Left lung (tissue), 10 donors: ENCODE measurements around the gene ZAR1. TPM values are rescaled to one million over a fixed set of nuclear protein-coding genes. Genes with fewer than 3 reads are reported as not detected.
A peak's percentile ranks its signal among the peaks of the same experiment; 100 is the strongest.

Experiments used
- ATAC-seq: fragments of 200-7000 bp; cut with Tn5 transposase; one replicate; pipeline ENCODE4 v1.9.1; 2020; ENCODE audit warnings: moderate library complexity
- DNase-seq, 4 donors: peaks; one replicate each; pipeline ENCODE4 v3.0.0-alpha.2; 2013 to 2020
- H3K27ac ChIP-seq, 2 donors: fragments of 200-600 bp; sonication (generic) in 1 of 2; one replicate each; pipeline versions ENCODE4 v1.5.0 to v1.8.0; 2020 to 2021
- H3K27me3 ChIP-seq, 2 donors: fragments of 200-600 bp; sonication (generic) in 1 of 2; one replicate each; pipeline versions ENCODE4 v1.5.0 to v1.8.0; 2020 to 2021
- H3K36me3 ChIP-seq, 2 donors: fragments of 200-600 bp; sonication (generic) in 1 of 2; one replicate each; pipeline versions ENCODE4 v1.5.0 to v1.8.0; 2020 to 2021
- H3K4me1 ChIP-seq, 2 donors: fragments of 200-600 bp; one replicate each; pipeline ENCODE4 v1.8.0; 2021
- H3K4me3 ChIP-seq, 2 donors: fragments of 200-600 bp; sonication (generic) in 1 of 2; one replicate each; pipeline versions ENCODE4 v1.5.0 to v1.8.0; 2020 to 2021; ENCODE audit warnings: mild to moderate bottlenecking in 1 of 2
- H3K9me3 ChIP-seq, 2 donors: fragments of 200-600 bp; sonication (generic) in 1 of 2; one replicate each; pipeline versions ENCODE4 v1.5.0 to v1.8.0; 2020 to 2021
- intact Hi-C, 2 donors: fragments of 100-400 bp; cut with DNase I; formaldehyde crosslinking; loops; one replicate each; pipeline versions ENCODE4 v1.11.2 to v1.14.2; 2022
- polyA plus RNA-seq, 6 donors: library from polyadenylated mRNA; unstranded; fragments of 120-200 nt; gene quantifications; one replicate each; pipeline ENCODE4 v1.2.1, GENCODE V29; 2013; ENCODE audit not compliant: insufficient read length in 6 of 6
- total RNA-seq, 2 donors: library from RNA; stranded (reverse); fragmentation: NEBNext Ultra II Directional; extraction: Animal tissue kit (Norgen Biotek cat#: 25700); gene quantifications; one replicate each; pipeline ENCODE4 v1.2.1, GENCODE V29; 2021
- TF ChIP-seq, protein P1 (sequence below), 2 donors: fragments of 200-600 bp; sonication (generic) in 1 of 2; IDR thresholded peaks; one replicate each; pipeline versions ENCODE4 v1.5.0 to v1.8.0; 2021; ENCODE audit warnings: antibody characterized with exemption in 2 of 2
- donor health status: DM: no; HTN: yes; CAD: no.
- donor health status: DM: no; HTN: no; CAD: no.

Gene ZAR1
- total and polyA plus RNA-seq, 8 donors: 0.08 to 0.23 (median 0.14) TPM; not detected in 4

DNA sequence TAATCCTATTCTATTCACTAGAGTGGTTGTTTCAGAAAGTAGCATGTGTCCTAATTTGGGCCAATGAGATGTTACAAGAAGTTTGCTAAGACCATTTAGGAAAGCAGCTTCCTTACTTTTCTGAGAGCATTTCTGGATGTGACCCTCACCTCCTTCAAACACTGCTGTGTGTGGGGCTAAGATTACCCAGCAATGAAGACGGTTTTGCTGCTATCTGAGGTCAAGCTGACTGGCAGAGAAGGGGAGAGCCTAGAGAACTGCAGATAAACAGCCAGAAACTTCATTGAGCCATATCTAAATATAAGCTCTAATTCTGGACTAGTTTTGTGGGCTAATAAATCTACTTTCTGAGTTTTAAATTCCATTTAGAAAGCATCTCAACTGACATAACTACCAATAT lies 36.4 kb downstream of the ZAR1 start:
- intact Hi-C loops: no loop called here
- DNase-seq: no peak
- Histone ChIP-seq H3K36me3 (peaks cover 0 to 96% of the 10 kb centered on the region in 2 donors), H3K9me3 (no peaks in the 10 kb centered on the region), H3K4me3 (no peak overlapping the region), H3K27me3 (no peaks in the 10 kb centered on the region), H3K4me1 (no peaks in the 10 kb centered on the region), H3K27ac (no peak overlapping the region)
- TF ChIP-seq, protein P1, sequence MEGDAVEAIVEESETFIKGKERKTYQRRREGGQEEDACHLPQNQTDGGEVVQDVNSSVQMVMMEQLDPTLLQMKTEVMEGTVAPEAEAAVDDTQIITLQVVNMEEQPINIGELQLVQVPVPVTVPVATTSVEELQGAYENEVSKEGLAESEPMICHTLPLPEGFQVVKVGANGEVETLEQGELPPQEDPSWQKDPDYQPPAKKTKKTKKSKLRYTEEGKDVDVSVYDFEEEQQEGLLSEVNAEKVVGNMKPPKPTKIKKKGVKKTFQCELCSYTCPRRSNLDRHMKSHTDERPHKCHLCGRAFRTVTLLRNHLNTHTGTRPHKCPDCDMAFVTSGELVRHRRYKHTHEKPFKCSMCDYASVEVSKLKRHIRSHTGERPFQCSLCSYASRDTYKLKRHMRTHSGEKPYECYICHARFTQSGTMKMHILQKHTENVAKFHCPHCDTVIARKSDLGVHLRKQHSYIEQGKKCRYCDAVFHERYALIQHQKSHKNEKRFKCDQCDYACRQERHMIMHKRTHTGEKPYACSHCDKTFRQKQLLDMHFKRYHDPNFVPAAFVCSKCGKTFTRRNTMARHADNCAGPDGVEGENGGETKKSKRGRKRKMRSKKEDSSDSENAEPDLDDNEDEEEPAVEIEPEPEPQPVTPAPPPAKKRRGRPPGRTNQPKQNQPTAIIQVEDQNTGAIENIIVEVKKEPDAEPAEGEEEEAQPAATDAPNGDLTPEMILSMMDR (IDR thresholded peaks at IDR 0.05): no peak
- ATAC-seq: no peak

DNA sequence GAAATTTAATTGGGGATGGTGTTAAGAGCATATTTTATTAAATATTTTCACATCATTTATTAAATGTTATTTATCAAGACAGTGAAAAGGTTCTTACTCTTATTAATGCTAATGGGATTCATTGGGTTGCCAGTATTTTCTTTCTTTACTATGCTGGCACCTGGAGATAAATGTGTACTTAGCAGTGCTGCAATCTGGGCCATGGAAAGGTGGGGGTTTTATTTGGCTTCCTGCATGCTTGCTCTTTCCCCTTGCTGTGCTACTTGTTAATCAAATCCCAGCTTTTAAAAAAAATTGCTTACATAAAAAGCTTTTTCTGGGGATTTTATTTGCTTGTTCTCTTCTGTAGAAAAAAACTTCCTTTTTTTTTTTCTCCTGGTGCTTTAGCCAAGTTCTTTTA lies 48.3 kb downstream of the ZAR1 start:
- no peaks in the 10 kb centered on the region for H3K27me3 ChIP-seq
- H3K27ac ChIP-seq: no peak overlapping the region
- H3K9me3 ChIP-seq: no peaks in the 10 kb centered on the region
- H3K36me3 ChIP-seq: peaks cover 0 to 70% of the 10 kb centered on the region in 2 donors
- peaks cover 0 to 9% of the 10 kb centered on the region in 2 donors for H3K4me1 ChIP-seq
- intact Hi-C loops: no loop called here
- ATAC-seq: peak; percentile 27
- TF ChIP-seq, protein P1 (IDR thresholded peaks at IDR 0.05): no peak
- peak in 1 of 4 donors; percentile 1 for DNase-seq
- H3K4me3 ChIP-seq: no peak overlapping the region

DNA sequence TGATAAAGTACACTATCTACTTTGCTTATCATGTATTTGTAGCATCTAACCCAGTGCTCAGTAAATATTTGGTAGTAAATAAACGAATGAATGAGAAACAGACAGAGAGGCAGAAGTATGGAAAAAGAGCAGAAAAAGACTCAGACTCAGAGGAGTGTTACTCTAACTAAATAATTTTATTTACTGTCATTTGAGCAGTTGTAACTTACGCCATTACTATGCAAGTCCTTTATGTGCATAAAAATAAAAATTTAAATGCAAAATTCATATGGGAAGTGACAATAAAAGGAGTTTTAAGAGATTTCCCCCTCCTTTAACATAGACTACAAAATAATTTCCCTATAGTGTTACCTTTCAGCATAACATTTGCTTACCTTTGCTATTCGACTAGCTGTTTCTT lies 49.5 kb downstream of the ZAR1 start:
- no peaks in the 10 kb centered on the region for H3K27me3 ChIP-seq
- H3K27ac ChIP-seq: no peak overlapping the region
- H3K36me3 ChIP-seq: peaks cover 0 to 70% of the 10 kb centered on the region in 2 donors
- DNase-seq: no peak
- ATAC-seq: no peak
- TF ChIP-seq, protein P1 (IDR thresholded peaks at IDR 0.05): no peak
- peaks cover 0 to 9% of the 10 kb centered on the region in 2 donors for H3K4me1 ChIP-seq
- H3K4me3 ChIP-seq: no peak overlapping the region
- intact Hi-C loops: no loop called here
- H3K9me3 ChIP-seq: no peaks in the 10 kb centered on the region

DNA sequence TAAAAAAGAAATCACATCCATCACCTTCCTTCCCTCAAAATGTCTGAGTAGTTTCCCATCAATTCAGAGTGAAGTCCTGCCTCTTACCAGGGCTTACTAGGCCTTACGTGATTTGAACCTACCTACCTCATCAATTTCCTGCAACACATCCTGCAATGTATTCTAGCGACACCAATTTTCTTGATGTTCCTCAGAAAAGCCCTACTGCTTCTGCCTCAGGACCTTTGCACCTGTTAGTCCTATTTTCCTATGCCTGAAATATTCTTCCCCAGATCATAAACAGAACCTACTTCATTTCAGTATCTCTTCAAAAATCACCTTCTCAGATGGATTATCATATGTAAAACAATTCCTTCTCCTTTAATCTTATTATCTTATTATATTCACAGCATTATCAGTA lies 52.8 kb downstream of the ZAR1 start:
- H3K36me3 ChIP-seq: peaks cover 0 to 81% of the 10 kb centered on the region in 2 donors
- intact Hi-C loops: no loop called here
- H3K27me3 ChIP-seq: no peaks in the 10 kb centered on the region
- peaks cover 0 to 4% of the 10 kb centered on the region in 2 donors for H3K4me1 ChIP-seq
- H3K4me3 ChIP-seq: no peak overlapping the region
- no peak for DNase-seq
- no peak for ATAC-seq
- no peak overlapping the region for H3K27ac ChIP-seq
- no peaks in the 10 kb centered on the region for H3K9me3 ChIP-seq
- TF ChIP-seq, protein P1 (IDR thresholded peaks at IDR 0.05): no peak

DNA sequence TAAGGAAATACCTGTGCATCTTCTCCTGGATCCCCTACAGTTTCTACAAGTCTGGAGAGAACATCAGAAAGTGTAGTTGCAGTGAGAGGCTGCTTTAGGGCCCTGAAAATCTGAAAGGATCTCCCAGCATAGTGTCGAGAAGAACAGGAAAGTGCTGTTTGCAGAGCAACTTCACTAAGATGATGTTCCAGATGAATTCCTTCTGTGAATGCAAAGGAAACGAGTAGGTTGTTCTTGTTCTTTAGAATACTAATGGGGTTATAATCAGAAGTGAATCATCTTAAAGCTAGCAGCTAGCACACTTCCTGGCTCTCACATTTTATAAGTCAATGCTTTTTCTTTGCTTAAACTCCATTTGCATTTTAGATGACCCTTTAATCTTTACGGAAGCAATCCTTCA lies 53.7 kb downstream of the ZAR1 start:
- Histone ChIP-seq H3K36me3 (peaks cover 0 to 90% of the 10 kb centered on the region in 2 donors), H3K27me3 (no peaks in the 10 kb centered on the region), H3K4me3 (no peak overlapping the region), H3K4me1 (peaks cover 0 to 4% of the 10 kb centered on the region in 2 donors), H3K27ac (no peak overlapping the region), H3K9me3 (no peaks in the 10 kb centered on the region)
- no peak for ATAC-seq
- no peak for DNase-seq
- TF ChIP-seq, protein P1 (IDR thresholded peaks at IDR 0.05): no peak
- intact Hi-C loops: no loop called here

Other genes with a start within 250 kb of the ZAR1 start
- 1 to 10 TPM; 4.5 to 5.8 TPM for gene TEC, start 220.4 kb upstream of the ZAR1 start, total RNA-seq
- 10 to 100 TPM in 3 of 6 donors, 1 to 10 TPM in 3; 6.8 to 10.6 (median 9.0) TPM for gene TEC, start 220.4 kb upstream of the ZAR1 start, polyA plus RNA-seq
- 10 to 100 TPM; 82.1 to 87.0 TPM for gene SLAIN2, start 148.7 kb upstream of the ZAR1 start, total RNA-seq
- gene SLAIN2, start 148.7 kb upstream of the ZAR1 start, polyA plus RNA-seq: 10 to 100 TPM; 60.1 to 71.4 (median 63.6) TPM
- under 1 TPM; 0.73 to 0.84 TPM for gene SLC10A4, start 6.9 kb upstream of the ZAR1 start, total RNA-seq
- gene SLC10A4, start 6.9 kb upstream of the ZAR1 start, polyA plus RNA-seq: under 1 TPM; 0.31 to 0.58 (median 0.36) TPM